Measurements from ENCODE around the gene PROM1. TPM values are rescaled to one million over a fixed set of nuclear protein-coding genes. Genes with fewer than 3 reads are reported as not detected.
A peak's percentile ranks its signal among the peaks of the same experiment; 100 is the strongest.

The PROM1 gene
- total RNA-seq, 1 donor from 2014 or later, result 39.4 TPM

DNA sequence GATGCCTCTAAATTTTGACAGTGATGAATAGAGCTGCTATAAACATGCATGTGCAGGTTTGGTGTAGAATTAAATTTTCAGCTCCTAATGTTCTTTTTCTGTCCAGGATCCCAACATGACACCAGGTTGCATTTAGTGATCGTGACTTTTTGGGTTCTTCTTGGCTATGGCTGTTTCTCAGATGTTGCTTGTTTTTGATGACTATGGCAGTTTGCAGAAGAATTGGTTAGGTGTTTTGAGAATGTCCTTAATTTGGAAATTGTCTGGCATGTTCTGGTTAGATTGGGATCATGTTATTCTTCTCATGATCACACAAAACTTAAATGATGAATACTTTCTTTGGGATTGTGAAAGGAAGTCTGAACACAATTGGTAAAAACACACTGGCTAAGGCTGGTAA lies 141.5 kb downstream of the PROM1 start:
- no peak for DNase-seq

DNA sequence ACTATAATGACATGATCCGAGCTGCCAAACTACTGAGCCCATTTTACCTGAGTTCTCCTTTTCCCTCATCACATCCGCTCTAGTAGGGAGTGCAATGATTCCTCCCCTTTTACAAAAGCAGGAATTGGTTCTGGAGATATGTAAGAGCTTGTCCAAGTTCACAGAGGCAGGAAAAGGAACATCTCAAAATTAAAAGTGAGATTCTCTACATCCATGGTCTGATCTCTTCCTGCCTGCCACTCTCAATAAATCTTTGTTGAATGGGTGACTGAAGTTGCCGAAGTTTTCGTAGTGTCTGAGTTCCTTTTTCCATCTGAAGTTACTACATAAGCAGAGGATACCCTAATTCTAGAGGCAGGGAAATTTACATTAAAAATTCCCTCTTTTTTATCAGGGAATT lies 145.2 kb downstream of the PROM1 start, which contains the start of gene FGFBP1:
Gene FGFBP1, minus strand, starts transcription at position 101 of the 400 bp plus-strand sequence. CDS start 2,108 bp downstream, outside the sequence.
- DNase-seq, result no peak

- no peak for DNase-seq
Observed at GRCh38 chr4:15938182-15938581, 145.6 kb downstream of the PROM1 start.

DNA sequence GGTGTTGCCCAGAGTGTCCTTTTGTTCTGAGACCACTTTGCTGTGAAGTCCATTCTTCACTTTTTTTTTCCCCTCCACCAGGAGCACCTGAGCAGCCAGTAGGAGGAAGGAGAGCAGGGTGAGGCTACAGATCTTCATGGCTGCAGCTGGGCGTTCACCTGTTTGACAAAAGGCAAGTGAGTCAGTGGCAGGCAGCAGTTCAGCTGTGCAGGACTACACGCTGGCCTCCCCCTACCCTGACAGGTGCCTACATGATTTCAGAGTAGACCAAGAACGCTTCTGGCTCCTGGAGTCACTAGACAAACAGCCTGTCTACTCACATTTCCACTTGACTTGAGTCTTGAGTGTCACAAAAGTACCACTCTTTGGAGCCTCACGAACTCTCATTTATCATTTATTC lies 147.3 kb downstream of the PROM1 start:
- peak; percentile 35 for DNase-seq

GRCh38 chr4:15935504-15936402 lies 148.1 kb downstream of the PROM1 start:
- DNase-seq, result peak; percentile 73

DNA sequence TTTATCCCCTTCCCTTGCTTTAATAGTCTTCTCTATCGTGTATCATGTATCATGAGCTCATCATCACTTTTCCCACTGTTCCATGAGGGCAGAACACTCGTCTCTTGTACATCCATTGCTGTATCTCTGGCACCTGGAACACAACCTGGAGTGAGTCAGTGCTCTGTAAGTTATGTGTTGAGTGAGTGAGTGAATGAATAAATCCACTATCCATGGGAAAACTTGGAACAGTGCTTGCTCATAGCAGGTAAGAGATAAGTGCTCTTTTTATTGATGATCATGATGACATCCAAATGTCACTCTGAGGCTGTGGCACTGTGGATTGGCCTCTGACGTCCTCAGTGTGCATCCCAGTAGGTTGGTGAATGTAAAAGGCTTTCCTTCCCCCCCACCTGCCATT lies 149.6 kb downstream of the PROM1 start:
- DNase-seq, result no peak

- no peak for DNase-seq
Observed at GRCh38 chr4:15931451-15932210, 152.2 kb downstream of the PROM1 start.

GRCh38 chr4:15930314-15930713 lies 153.5 kb downstream of the PROM1 start:
- no peak for DNase-seq

DNA sequence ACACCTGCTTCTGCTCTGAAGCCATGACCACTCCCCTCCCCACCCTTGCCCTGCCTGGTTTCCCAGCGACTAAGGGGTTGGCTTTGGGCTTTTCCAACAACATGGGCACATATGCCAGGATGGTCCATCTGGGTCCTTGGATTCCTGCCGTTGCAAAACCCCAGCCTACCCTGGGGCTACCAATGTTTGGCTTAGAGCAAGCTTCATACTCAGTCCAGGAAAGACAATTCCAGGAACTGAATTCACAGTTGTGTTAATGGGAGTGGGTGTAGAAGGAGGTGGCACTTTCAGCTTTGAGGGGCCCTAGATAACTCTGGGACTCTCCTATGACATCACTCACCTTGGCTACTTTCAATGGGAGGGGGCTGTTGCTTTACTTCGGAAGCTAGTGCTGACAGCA lies 154.3 kb downstream of the PROM1 start:
- no peak for DNase-seq

DNA sequence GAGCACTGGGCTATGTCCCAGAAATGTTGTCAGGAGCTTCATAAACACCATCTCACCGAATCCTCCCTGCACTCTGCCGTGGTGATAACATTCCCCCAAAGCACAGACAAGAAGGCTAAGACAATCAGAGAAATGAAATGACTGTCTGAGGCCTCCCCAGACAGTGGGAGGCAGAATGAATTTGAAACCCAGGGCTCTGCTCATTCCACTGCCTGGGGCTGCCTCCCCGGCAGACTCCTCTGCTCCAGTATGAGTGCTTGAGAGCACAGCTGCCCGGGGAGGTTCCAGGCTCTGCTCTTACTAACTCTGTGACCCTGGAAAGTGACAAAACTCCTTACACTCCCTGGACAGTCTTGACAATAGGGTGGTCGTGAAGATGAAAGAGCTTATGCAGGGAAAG lies 154.9 kb downstream of the PROM1 start:
- DNase-seq, result no peak

DNA sequence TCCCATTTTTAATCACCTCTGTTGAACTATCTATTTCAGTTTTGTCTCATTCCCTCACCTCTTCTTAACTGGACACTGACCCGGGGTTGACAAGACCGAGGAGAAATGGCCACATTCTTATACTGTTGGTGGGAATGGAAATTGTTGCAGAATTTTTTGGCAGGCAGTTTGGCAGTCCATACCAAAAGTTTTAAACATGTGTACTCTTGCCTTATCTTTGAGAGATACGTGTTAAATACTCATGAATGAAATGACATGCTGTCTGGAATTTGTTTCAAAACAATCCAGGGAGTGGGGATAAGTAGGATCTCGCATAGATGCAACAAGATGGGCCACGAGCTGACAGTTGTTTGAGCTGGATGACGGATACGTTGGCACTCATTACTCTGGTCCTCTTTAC lies 157.3 kb downstream of the PROM1 start:
- no peak for DNase-seq

DNA sequence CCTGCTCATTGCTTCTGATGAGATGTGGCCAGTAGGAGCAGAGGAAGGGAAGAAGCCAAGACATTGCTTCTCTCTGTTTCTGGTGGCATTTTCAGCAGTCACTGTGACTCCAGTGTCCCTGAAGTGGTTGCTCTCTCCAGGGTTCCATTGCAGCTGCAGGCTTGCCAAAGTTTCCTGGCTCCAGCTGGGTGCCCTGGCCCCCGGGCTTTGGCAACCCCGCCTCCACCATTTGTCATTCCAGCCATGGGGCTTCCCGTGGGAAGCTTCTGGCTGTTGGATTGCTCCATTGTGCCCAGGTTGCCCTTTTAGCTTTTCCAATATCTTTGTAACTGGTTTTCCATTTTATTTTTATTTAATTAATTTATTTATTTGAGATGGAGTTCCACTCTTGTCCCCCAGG lies 158.0 kb downstream of the PROM1 start:
- DNase-seq, result no peak

- no peak for DNase-seq
Observed at GRCh38 chr4:15921592-15921932, 162.3 kb downstream of the PROM1 start.

GRCh38 chr4:15920723-15921591 lies 162.9 kb downstream of the PROM1 start:
- DNase-seq, result peak; percentile 68

DNA sequence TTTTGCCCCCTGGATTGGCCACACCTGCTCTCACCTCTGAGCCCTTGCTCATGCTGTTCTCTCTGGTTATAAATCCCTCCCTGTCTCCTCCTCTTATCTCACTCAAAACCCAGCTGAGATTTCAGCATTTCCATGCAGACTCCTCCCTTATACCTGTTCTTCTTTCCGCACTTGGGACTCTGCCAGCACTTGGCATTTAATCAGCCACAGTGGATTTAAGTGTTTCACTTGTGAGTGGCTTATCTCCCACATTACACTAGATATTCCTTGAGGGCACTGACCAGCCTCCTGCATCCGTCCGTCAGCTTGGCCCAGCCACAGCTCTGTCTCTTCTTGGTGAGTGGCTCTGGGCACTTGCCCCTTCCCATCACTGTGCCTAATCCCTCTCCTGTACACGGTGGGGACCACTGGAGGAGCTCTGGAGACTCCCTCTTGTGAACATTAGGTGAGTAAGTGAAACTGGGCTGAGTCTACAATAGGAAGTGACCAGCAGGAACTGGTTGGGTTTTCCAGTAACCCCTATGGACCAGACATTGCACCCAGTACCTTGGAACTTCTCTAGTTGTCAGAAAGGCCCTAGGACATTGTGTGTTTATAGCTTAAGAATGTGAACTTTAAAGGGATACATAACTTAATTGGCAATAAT lies 165.2 kb downstream of the PROM1 start:
- DNase-seq, result no peak

Other genes starting within 250 kb of the PROM1 start
- gene FGFBP1, start 145.3 kb downstream of the PROM1 start, total RNA-seq, result 5.7 TPM
- 1.9 TPM for gene FGFBP2, start 120.8 kb downstream of the PROM1 start, total RNA-seq
- 46.1 TPM for gene TAPT1, start 142.4 kb upstream of the PROM1 start, total RNA-seq